ENCODE results near the gene CACNA2D3. TPM values are rescaled to one million over a fixed set of nuclear protein-coding genes. Genes with fewer than 3 reads are reported as not detected.

CACNA2D3 gene
- total and polyA plus RNA-seq, 7 donors, result 2.7 to 13.5 (median 9.0) TPM

DNA sequence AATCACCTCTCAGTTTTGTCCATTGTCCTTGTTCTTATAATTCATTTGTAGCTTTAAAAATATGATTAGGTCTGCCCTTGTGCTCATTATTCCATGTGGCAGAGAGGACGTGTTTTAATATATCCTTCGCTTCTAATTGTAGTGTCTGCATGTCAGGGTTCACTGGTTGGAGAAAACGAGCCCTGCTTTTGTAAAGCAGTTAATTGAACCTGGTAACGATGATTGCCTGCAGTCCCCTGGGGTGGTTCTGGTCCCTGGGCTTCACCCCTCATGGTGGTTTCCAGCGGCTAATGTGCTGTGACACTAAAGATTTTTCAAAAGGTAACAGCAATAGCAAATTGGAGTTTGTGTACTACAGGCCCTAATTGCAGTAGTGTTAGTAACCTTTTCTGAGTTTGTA, 299.6 kb downstream of the CACNA2D3 start:
- no peak for ATAC-seq
- H3K36me3 ChIP-seq (ENCODE audit: insufficient read depth in 1 of 2, low read depth in 1 of 2), result no peaks in the 10 kb centered on the region
- no peaks in the 10 kb centered on the region for H3K9me3 ChIP-seq
- peaks cover 3% of the 10 kb centered on the region for H3K4me1 ChIP-seq
- H3K27ac ChIP-seq, result no peak overlapping the region
- 84 to 90% (median 90%) methylated on average over 5 of the region's 5 CpGs for WGBS, 3 donors
- TF ChIP-seq, protein P1, sequence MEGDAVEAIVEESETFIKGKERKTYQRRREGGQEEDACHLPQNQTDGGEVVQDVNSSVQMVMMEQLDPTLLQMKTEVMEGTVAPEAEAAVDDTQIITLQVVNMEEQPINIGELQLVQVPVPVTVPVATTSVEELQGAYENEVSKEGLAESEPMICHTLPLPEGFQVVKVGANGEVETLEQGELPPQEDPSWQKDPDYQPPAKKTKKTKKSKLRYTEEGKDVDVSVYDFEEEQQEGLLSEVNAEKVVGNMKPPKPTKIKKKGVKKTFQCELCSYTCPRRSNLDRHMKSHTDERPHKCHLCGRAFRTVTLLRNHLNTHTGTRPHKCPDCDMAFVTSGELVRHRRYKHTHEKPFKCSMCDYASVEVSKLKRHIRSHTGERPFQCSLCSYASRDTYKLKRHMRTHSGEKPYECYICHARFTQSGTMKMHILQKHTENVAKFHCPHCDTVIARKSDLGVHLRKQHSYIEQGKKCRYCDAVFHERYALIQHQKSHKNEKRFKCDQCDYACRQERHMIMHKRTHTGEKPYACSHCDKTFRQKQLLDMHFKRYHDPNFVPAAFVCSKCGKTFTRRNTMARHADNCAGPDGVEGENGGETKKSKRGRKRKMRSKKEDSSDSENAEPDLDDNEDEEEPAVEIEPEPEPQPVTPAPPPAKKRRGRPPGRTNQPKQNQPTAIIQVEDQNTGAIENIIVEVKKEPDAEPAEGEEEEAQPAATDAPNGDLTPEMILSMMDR (IDR thresholded peaks at IDR 0.05), result no peak
- DNase-seq, result no peak
- no peak overlapping the region for H3K4me3 ChIP-seq
- intact Hi-C loops (cut with DNase I), result loop anchor here in 1 of 2 donors (10.0 kb wide), 1 partner anchor 1833 kb away; no protein-coding TSS in a partner anchor
- H3K27me3 ChIP-seq (ENCODE audit: insufficient read depth in 3 of 3, low read length in 2 of 3), result no peaks in the 10 kb centered on the region

DNA sequence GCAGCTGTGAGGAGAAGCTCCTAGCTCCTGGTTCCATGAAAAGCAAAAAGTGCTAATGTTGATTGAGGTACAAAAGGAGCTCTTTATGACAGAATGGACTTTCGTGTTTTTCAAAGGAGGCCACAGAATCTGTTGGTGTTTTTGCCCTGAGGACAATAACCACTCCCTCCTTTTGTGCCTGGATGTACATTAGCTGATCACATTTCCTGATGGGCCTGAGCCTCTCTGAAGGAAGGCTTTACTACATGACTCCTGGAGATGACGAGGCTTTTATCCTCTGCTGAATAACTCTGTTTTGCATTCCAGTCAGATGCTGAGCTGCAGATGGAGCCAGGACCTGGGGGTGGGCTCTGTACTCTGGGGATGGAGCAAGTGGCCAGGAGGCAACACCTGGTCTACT, 301.9 kb downstream of the CACNA2D3 start:
- H3K4me1 ChIP-seq, result peaks cover 5% of the 10 kb centered on the region
- DNase-seq (no peak), ATAC-seq (no peak)
- no peaks in the 10 kb centered on the region for H3K36me3 ChIP-seq (ENCODE audit: insufficient read depth in 1 of 2, low read depth in 1 of 2)
- H3K9me3 ChIP-seq, result no peaks in the 10 kb centered on the region
- intact Hi-C loops (cut with DNase I), result loop anchor here in 1 of 2 donors (10.0 kb wide), 1 partner anchor 1831 kb away; no protein-coding TSS in a partner anchor
- 73 to 76% (median 74%) methylated on average over 2 of the region's 2 CpGs for WGBS, 3 donors
- H3K27ac ChIP-seq, result no peak overlapping the region
- no peaks in the 10 kb centered on the region for H3K27me3 ChIP-seq (ENCODE audit: insufficient read depth in 3 of 3, low read length in 2 of 3)
- TF ChIP-seq, protein P1 (IDR thresholded peaks at IDR 0.05), result no peak
- no peak overlapping the region for H3K4me3 ChIP-seq

DNA sequence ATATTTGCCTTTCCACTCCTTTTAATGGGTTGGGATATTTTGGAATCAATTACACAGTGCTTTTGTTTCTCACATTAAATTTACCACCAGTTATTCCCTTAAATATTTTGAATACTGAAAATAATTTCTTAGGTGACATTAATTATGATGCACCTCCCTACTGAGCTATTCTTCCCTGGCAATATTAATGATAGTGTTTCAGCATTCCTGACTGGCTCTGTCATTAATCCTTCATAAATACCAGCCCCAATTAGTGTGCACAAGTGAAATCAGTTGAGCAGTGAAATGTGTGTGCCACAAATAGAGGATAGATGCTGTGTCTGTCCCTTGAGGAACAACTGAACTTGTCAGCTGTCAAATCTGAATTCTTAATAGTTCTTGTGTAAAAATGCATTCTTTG, 304.0 kb downstream of the CACNA2D3 start:
- Histone ChIP-seq H3K4me3 (no peak overlapping the region), H3K27ac (no peak overlapping the region), H3K36me3 (ENCODE audit: insufficient read depth in 1 of 2, low read depth in 1 of 2) (no peaks in the 10 kb centered on the region), H3K27me3 (ENCODE audit: insufficient read depth in 3 of 3, low read length in 2 of 3) (no peaks in the 10 kb centered on the region), H3K4me1 (peaks cover 5% of the 10 kb centered on the region), H3K9me3 (no peaks in the 10 kb centered on the region)
- intact Hi-C loops (cut with DNase I), result loop anchor here in 1 of 2 donors (5.0 to 10.0 kb wide), 3 partner anchors 426 to 1828 kb away; no protein-coding TSS in a partner anchor
- TF ChIP-seq, protein P1 (IDR thresholded peaks at IDR 0.05), result no peak
- no peak for ATAC-seq
- DNase-seq, result no peak

DNA sequence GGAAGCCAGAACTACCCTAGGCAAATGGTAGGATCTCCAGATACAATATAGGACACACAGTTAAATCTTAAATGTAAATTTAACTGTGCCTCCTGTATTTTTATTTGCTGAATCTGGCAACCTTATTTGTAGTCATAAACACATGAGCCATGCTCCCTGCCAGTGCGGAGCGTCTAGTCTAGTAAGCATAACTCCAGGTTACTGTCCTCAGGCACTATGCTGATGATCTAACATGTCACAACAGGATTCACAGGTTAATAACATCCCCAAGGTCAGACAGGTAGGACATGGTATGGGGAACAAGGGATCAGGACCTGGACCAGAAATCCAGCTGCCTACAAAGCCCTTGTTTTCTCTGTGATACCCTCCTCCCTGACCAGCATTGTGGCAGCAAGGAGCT, 305.1 kb downstream of the CACNA2D3 start:
- 56 to 71% (median 60%) methylated on average over 2 of the region's 2 CpGs for WGBS, 3 donors
- TF ChIP-seq, protein P1 (IDR thresholded peaks at IDR 0.05), result no peak
- Histone ChIP-seq H3K27me3 (ENCODE audit: insufficient read depth in 3 of 3, low read length in 2 of 3) (no peaks in the 10 kb centered on the region), H3K9me3 (no peaks in the 10 kb centered on the region), H3K27ac (no peak overlapping the region), H3K4me3 (no peak overlapping the region), H3K36me3 (ENCODE audit: insufficient read depth in 1 of 2, low read depth in 1 of 2) (no peaks in the 10 kb centered on the region), H3K4me1 (peaks cover 5% of the 10 kb centered on the region)
- DNase-seq (no peak), ATAC-seq (peak in 1 of 4 donors; percentile 30)
- intact Hi-C loops (cut with DNase I), result loop anchor here in 1 of 2 donors (5.0 to 10.0 kb wide), 3 partner anchors 425 to 1827 kb away; no protein-coding TSS in a partner anchor

Data from psoas muscle (tissue), 8 donors.